Esophagus muscularis mucosa (tissue), 4 donors: ENCODE data around the gene BCKDHB. TPM values are rescaled to one million over a fixed set of nuclear protein-coding genes. Genes with fewer than 3 reads are reported as not detected.

Source experiments
- DNase-seq: peaks from one replicate; pipeline ENCODE4 v3.0.0-alpha.2; 2017; ENCODE audit errors: extremely low spot score
- H3K27ac ChIP-seq, 4 donors: fragments of 200-600 bp; sonication (generic); replicated peaks in 1 of 4; 1 replicate in 3 of 4; 2 replicates in 1 of 4; pipeline ENCODE4 v1.5.1; 2016 to 2019; ENCODE audit warnings: mild to moderate bottlenecking in 1 of 4
- H3K27me3 ChIP-seq, 4 donors: fragments of 200-600 bp; sonication (generic); one replicate each; pipeline versions ENCODE4 v1.5.1 to v1.6.0; 2016 to 2019
- H3K36me3 ChIP-seq, 4 donors: fragments of 200-600 bp; sonication (generic); one replicate each; pipeline ENCODE4 v1.5.1; 2016 to 2019
- H3K4me1 ChIP-seq, 4 donors: fragments of 200-600 bp; sonication (generic); one replicate each; pipeline ENCODE4 v1.5.1; 2016 to 2019
- H3K4me3 ChIP-seq, 4 donors: fragments of 200-600 bp; sonication (generic); 1 replicate in 2 of 4; 2 replicates in 2 of 4; pipeline ENCODE4 v1.5.1; 2016 to 2019; ENCODE audit warnings: mild to moderate bottlenecking in 4 of 4, moderate library complexity in 1 of 4
- H3K9me3 ChIP-seq, 4 donors: fragments of 200-600 bp; sonication (generic); 1 replicate in 3 of 4; 2 replicates in 1 of 4; pipeline ENCODE4 v1.5.1; 2016 to 2019
- EP300 ChIP-seq: sonication (generic); formaldehyde crosslinking; IDR thresholded peaks from one replicate; pipeline ENCODE4 v1.6.1; 2017; ENCODE audit warnings: antibody characterized with exemption
- POLR2A ChIP-seq: fragments of 450-650 bp; IDR thresholded peaks from one replicate; pipeline ENCODE4 v1.6.1; 2017; ENCODE audit warnings: antibody characterized with exemption, moderate library complexity, mild to moderate bottlenecking, low read depth
- POLR2AphosphoS5 ChIP-seq, 2 donors: sonication (generic); formaldehyde crosslinking; IDR thresholded peaks; one replicate each; pipeline ENCODE4 v1.6.1; 2017; ENCODE audit warnings: antibody characterized with exemption in 2 of 2
- WGBS: methylation state at CpG from one replicate; pipeline ENCODE4 v1.1.5; 2018; 5-methylcytosine and 5-hydroxymethylcytosine counted together
- intact Hi-C: fragments of 100-400 bp; cut with DNase I; formaldehyde crosslinking; loops from one replicate; pipeline ENCODE4 v1.15.1; 2023
- total RNA-seq, 4 donors: library from RNA; depleted of rRNA; stranded (reverse); fragments of >200 nt; gene quantifications; one replicate each; pipeline versions ENCODE4 v1.1.0 to v1.2.1, GENCODE V29; 2016
- TF ChIP-seq, protein P1 (sequence below), 3 experiments: fragments of 200-600 bp in 2 of 3; fragments of 450-650 bp in 1 of 3; sonication (generic) in 2 of 3; IDR thresholded peaks; one replicate each; pipeline ENCODE4 v1.5.1; 2017 to 2019; ENCODE audit warnings: antibody characterized with exemption in 3 of 3, mild to moderate bottlenecking in 2 of 3, moderate library complexity in 1 of 3

Gene BCKDHB
- total RNA-seq, 4 donors from 2014 or later: 12.2 to 26.2 (median 20.6) TPM

DNA sequence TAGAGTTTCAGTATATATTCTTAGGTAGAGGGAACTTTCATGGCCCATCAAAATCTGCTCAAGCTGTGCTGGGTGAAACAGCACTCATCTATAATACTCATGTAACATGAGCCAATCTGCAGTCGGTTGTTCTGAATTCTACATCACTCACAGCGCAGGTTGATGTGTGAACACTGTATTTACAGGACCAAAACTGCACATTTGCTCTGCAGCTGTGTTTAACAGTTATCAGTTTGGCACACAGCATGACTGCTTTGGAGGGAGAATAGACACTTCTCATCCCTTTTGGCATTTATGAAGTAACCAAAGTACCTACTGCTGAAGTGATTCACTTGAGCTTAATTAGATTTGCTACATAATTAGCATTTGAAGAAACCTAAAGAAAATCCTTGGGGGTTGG, 225.1 kb downstream of the BCKDHB start:
- Histone ChIP-seq H3K27me3 (no peaks in the 10 kb centered on the region), H3K9me3 (no peaks in the 10 kb centered on the region), H3K36me3 (no peaks in the 10 kb centered on the region), H3K27ac (no peak overlapping the region), H3K4me1 (peaks cover 0 to 13% (median 9%) of the 10 kb centered on the region in 4 donors), H3K4me3 (no peak overlapping the region)
- DNase-seq: no peak
- 91% methylated on average over 2 of the region's 2 CpGs for WGBS
- intact Hi-C loops: no loop called here
- TF ChIP-seq, protein P1, sequence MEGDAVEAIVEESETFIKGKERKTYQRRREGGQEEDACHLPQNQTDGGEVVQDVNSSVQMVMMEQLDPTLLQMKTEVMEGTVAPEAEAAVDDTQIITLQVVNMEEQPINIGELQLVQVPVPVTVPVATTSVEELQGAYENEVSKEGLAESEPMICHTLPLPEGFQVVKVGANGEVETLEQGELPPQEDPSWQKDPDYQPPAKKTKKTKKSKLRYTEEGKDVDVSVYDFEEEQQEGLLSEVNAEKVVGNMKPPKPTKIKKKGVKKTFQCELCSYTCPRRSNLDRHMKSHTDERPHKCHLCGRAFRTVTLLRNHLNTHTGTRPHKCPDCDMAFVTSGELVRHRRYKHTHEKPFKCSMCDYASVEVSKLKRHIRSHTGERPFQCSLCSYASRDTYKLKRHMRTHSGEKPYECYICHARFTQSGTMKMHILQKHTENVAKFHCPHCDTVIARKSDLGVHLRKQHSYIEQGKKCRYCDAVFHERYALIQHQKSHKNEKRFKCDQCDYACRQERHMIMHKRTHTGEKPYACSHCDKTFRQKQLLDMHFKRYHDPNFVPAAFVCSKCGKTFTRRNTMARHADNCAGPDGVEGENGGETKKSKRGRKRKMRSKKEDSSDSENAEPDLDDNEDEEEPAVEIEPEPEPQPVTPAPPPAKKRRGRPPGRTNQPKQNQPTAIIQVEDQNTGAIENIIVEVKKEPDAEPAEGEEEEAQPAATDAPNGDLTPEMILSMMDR (IDR thresholded peaks at IDR 0.05): no peak
- TF ChIP-seq POLR2AphosphoS5 (IDR thresholded peaks at IDR 0.05): no peak
- TF ChIP-seq EP300: no peak
- TF ChIP-seq POLR2A: no peak

DNA sequence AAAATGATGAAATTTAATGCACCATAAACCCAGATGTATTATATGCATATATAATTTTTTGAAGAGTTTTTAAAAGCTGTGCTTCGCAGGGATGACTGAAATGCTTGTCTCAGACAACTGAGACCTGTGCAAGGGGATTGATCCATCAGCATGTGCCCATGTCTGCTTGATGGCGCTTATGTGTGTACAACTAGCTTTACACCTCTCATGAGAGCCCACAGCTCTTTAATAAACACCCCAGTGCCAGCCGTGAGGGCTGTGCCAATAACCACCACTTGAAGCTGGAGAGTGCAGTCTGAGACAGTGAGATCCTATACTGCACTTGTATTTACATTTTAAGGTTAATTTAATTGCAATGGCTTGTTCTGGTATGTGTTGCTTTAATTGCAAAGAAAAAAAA, 225.5 kb downstream of the BCKDHB start:
- Histone ChIP-seq H3K9me3 (no peaks in the 10 kb centered on the region), H3K36me3 (no peaks in the 10 kb centered on the region), H3K4me3 (no peak overlapping the region), H3K4me1 (peaks cover 0 to 16% (median 12%) of the 10 kb centered on the region in 4 donors), H3K27me3 (no peaks in the 10 kb centered on the region), H3K27ac (no peak overlapping the region)
- WGBS: 52% methylated on average over 3 of the region's 3 CpGs
- intact Hi-C loops: no loop called here
- no peak for DNase-seq
- TF ChIP-seq POLR2AphosphoS5 (IDR thresholded peaks at IDR 0.05) (no peak), EP300 (no peak), POLR2A (no peak)
- TF ChIP-seq, protein P1 (IDR thresholded peaks at IDR 0.05): no peak

DNA sequence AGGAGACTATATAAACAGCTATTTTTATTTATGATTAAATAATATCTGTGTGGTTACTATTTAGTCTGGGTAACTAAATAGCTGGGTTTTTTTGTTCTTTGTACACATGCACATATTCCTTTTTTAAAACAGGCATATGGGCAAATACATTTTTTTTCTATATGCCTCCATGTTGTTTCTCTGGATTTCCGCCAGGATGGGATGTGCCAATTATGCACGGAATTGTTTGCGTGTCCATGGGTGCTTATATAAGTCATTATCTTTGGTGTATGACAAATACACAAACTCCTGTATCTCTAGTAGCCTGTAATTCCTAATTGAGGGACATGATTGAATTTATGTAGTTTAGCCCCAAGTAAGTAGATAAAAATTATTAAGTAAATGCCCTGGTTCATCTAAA, 226.9 kb downstream of the BCKDHB start:
- Histone ChIP-seq H3K27ac (no peak overlapping the region), H3K4me3 (no peak overlapping the region), H3K27me3 (no peaks in the 10 kb centered on the region), H3K4me1 (peaks cover 0 to 24% (median 16%) of the 10 kb centered on the region in 4 donors), H3K36me3 (no peaks in the 10 kb centered on the region), H3K9me3 (no peaks in the 10 kb centered on the region)
- WGBS: 53% methylated on average over 3 of the region's 3 CpGs
- TF ChIP-seq, protein P1 (IDR thresholded peaks at IDR 0.05): no peak
- TF ChIP-seq EP300 (no peak), POLR2A (no peak), POLR2AphosphoS5 (IDR thresholded peaks at IDR 0.05) (no peak)
- DNase-seq: no peak
- intact Hi-C loops: no loop called here

DNA sequence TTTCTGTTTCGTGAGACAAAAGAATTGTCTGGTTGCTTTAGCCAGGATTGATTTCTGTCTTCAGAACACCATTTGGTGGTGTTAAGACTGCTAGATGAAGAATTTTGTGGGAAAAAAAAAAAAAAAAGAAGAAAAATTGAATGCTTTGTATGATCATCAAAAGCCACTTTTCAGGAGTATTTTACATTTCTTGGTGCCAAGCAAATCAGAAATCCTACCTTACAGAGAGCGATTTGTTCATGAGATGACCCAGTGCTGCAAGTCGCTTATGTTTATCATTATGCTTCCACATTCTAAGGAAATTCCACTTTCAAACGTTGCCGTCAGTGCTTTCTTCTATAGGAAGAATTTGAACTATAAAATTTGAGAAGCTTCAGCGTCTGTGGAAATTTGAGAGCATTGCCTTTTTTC, 228.7 kb downstream of the BCKDHB start:
- H3K27me3 ChIP-seq: no peaks in the 10 kb centered on the region
- no peaks in the 10 kb centered on the region for H3K36me3 ChIP-seq
- peak overlapping the region; percentile 15 to 25 (median 20) for H3K4me3 ChIP-seq
- 63% methylated on average over 6 of the region's 6 CpGs for WGBS
- TF ChIP-seq, protein P1 (IDR thresholded peaks at IDR 0.05): no peak
- TF ChIP-seq POLR2AphosphoS5 (IDR thresholded peaks at IDR 0.05) (no peak), POLR2A (no peak), EP300 (no peak)
- no peaks in the 10 kb centered on the region for H3K9me3 ChIP-seq
- intact Hi-C loops: no loop called here
- DNase-seq: no peak
- H3K4me1 ChIP-seq: peaks cover 0 to 25% (median 16%) of the 10 kb centered on the region in 4 donors
- no peak overlapping the region for H3K27ac ChIP-seq

DNA sequence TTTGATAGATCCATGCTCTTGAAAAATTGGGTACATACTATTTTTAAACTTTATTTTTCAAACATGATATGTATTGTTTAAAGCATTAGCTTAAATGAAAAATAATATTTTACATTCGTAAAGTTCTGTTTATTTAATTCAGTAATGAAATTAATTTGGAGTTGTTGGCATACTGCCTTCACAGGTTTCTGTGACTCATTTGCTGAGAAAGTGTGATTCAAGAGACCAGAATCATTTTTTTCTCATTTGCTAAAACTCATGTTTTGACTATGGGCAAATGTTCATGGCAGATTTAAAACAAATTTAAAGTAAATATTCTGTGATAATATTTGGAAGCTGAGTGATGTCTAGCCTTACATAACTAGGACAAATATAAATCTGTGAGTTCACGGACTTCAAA, 230.4 kb downstream of the BCKDHB start:
- intact Hi-C loops: no loop called here
- WGBS: 54% methylated on average over 2 of the region's 2 CpGs
- Histone ChIP-seq H3K4me3 (no peak overlapping the region), H3K4me1 (peaks cover 0 to 25% (median 16%) of the 10 kb centered on the region in 4 donors), H3K27ac (no peak overlapping the region), H3K9me3 (no peaks in the 10 kb centered on the region), H3K27me3 (no peaks in the 10 kb centered on the region), H3K36me3 (no peaks in the 10 kb centered on the region)
- TF ChIP-seq, protein P1 (IDR thresholded peaks at IDR 0.05): no peak
- TF ChIP-seq POLR2A (no peak), POLR2AphosphoS5 (IDR thresholded peaks at IDR 0.05) (no peak), EP300 (no peak)
- DNase-seq: no peak
